GM21423 (cell line): ENCODE measurements around the gene PPP3CB.
"Not testable (repeated sequence)": the region's sequence is repeated elsewhere in the genome, so short reads cannot be mapped to it uniquely, and the experiment has no call there.

Experiments used
- ATAC-seq: cut with Tn5 transposase; IDR thresholded peaks from one replicate; pipeline ENCODE4 v1.9.1; 2021; ENCODE audit warnings: mild to moderate bottlenecking, moderate library complexity; ENCODE audit not compliant: unreplicated experiment

PPP3CB gene

GRCh38 chr10:73416571-73416970 is 79.3 kb downstream of the PPP3CB start:
- ATAC-seq, result no peak

GRCh38 chr10:73414230-73414945 is 81.4 kb downstream of the PPP3CB start:
- peak; percentile 29 for ATAC-seq

GRCh38 chr10:73413528-73414229 is 82.1 kb downstream of the PPP3CB start, which contains the start of gene ANXA7:
TSS of gene ANXA7 (minus strand) at chr10:73414058. CDS start at chr10:73400856, 13,202 bp downstream.
- peak; percentile 93 for ATAC-seq

- ATAC-seq, result peak; percentile 19
These were observed 82.7 kb downstream of the PPP3CB start for GRCh38 chr10:73413108-73413527.

GRCh38 chr10:73410897-73411296 is 84.9 kb downstream of the PPP3CB start:
- ATAC-seq, result no peak

GRCh38 chr10:73408978-73409521 is 86.8 kb downstream of the PPP3CB start:
- no peak for ATAC-seq

GRCh38 chr10:73408061-73408460 is 87.8 kb downstream of the PPP3CB start:
- no peak for ATAC-seq

- no peak for ATAC-seq
These were observed 88.3 kb downstream of the PPP3CB start for GRCh38 chr10:73407495-73407894.

- ATAC-seq, result no peak
These were observed 89.0 kb downstream of the PPP3CB start for GRCh38 chr10:73406846-73407245.

GRCh38 chr10:73405556-73405955 is 90.3 kb downstream of the PPP3CB start:
- no peak for ATAC-seq

- no peak for ATAC-seq
These were observed 91.1 kb downstream of the PPP3CB start for GRCh38 chr10:73404690-73405089.

- ATAC-seq, result no peak
These were observed 94.2 kb downstream of the PPP3CB start for GRCh38 chr10:73401636-73402035.

- ATAC-seq, result no peak
These were observed 96.8 kb downstream of the PPP3CB start for GRCh38 chr10:73399063-73399462.

- ATAC-seq, result no peak
These were observed 97.8 kb downstream of the PPP3CB start for GRCh38 chr10:73398024-73398423.

- not testable (repeated sequence) for ATAC-seq
These were observed 101.5 kb downstream of the PPP3CB start for GRCh38 chr10:73394325-73394724.

GRCh38 chr10:73388228-73388627 is 107.6 kb downstream of the PPP3CB start:
- no peak for ATAC-seq

- no peak for ATAC-seq
These were observed 109.2 kb downstream of the PPP3CB start for GRCh38 chr10:73386583-73386982.
